Suprapubic skin (tissue), 4 donors: Measurements from ENCODE around the gene PARK7. TPM values are rescaled to one million over a fixed set of nuclear protein-coding genes. Genes with fewer than 3 reads are reported as not detected.

ENCODE experiments used
- DNase-seq, 2 donors: peaks; one replicate each; pipeline ENCODE4 v3.0.0-alpha.2; 2019; ENCODE audit warnings: low spot score in 2 of 2
- H3K27ac ChIP-seq: fragments of 200-600 bp; sonication (generic); one replicate; pipeline ENCODE4 v1.5.1; 2019
- H3K27me3 ChIP-seq: fragments of 200-600 bp; sonication (generic); one replicate; pipeline ENCODE4 v1.5.1; 2019
- H3K36me3 ChIP-seq: fragments of 200-600 bp; sonication (generic); one replicate; pipeline ENCODE4 v1.5.1; 2019
- H3K4me1 ChIP-seq: fragments of 200-600 bp; sonication (generic); one replicate; pipeline ENCODE4 v1.5.1; 2019
- H3K4me3 ChIP-seq: fragments of 200-600 bp; sonication (generic); one replicate; pipeline ENCODE4 v1.5.1; 2019; ENCODE audit warnings: mild to moderate bottlenecking
- H3K9me3 ChIP-seq: fragments of 200-600 bp; sonication (generic); one replicate; pipeline ENCODE4 v1.5.1; 2019
- CTCF ChIP-seq, 2 donors: fragments of 200-600 bp in 1 of 2; fragments of 450-650 bp in 1 of 2; sonication (generic) in 1 of 2; IDR thresholded peaks; one replicate each; pipeline ENCODE4 v1.5.1; 2016 to 2019; ENCODE audit warnings: antibody characterized with exemption in 2 of 2, mild to moderate bottlenecking in 1 of 2, moderate library complexity in 1 of 2
- EP300 ChIP-seq: sonication (generic); formaldehyde crosslinking; IDR thresholded peaks from one replicate; pipeline ENCODE4 v1.6.1; 2017; ENCODE audit warnings: antibody characterized with exemption
- POLR2A ChIP-seq, 2 donors: fragments of 450-650 bp; IDR thresholded peaks; one replicate each; pipeline ENCODE4 v1.6.1; 2017; ENCODE audit warnings: antibody characterized with exemption in 2 of 2, mild to moderate bottlenecking in 2 of 2, moderate library complexity in 2 of 2
- POLR2AphosphoS5 ChIP-seq, 3 donors: sonication (generic); formaldehyde crosslinking; IDR thresholded peaks; one replicate each; pipeline ENCODE4 v1.6.1; 2017; ENCODE audit warnings: antibody characterized with exemption in 3 of 3
- WGBS: methylation state at CpG from one replicate; pipeline ENCODE4 v1.1.5; 2018; 5-methylcytosine and 5-hydroxymethylcytosine counted together
- total RNA-seq, 4 donors: library from RNA; depleted of rRNA; stranded (reverse); fragments of >200 nt; gene quantifications; one replicate each; pipeline ENCODE4 v1.1.0, GENCODE V29; 2016

Gene PARK7
- total RNA-seq, 4 donors from 2014 or later: 74.0 to 94.1 (median 85.2) TPM

DNA sequence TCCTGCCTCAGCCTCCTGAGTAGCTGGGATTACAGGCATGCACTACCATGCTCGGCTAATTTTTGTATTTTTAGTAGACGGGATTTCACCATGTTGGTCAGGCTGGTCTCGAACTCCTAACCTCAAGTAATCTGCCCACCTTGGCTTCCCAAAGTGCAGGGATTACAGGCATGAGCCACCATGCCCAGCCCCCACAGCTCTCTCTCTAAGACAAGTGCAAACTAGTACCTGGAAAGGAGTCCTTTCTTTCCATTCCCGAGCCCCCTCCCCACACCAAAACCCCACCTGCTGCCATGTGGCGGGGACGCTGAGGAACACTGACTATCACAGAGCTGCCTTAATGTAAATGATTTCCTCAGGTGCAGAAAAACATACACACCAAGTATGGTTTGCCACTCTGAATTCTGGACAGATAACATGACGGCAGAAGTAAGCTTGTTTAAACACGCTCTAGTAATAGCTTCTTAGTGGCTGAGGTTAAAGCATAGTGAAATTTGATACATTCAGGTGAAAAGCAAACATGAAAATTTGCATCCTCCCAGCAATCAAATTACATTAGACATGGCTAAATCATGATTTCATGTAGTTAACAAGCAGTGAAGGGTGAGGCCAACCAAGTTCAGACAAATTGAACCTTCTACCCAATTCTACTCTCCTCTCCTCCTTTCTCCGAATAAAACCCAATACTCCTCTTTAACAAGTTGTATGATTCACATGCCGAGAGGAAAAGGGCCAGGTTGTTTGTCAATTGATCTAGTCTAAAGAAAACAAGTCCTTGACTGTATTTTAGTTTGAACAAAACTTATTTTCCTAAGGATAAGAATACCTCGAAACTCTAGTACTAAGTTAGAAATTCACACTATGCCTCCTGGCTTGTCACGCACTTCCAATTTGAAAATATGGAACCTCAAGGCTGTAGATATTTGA is 44.8 kb downstream of the PARK7 start:
- H3K27ac ChIP-seq: peak overlapping the region; percentile 95
- peaks cover 51% of the 10 kb centered on the region for H3K4me1 ChIP-seq
- no peaks in the 10 kb centered on the region for H3K27me3 ChIP-seq
- TF ChIP-seq POLR2AphosphoS5 (IDR thresholded peaks at IDR 0.05) (no peak), EP300 (no peak), POLR2A (IDR thresholded peaks at IDR 0.05) (no peak), CTCF (IDR thresholded peaks at IDR 0.05) (no peak)
- no peak for DNase-seq
- H3K9me3 ChIP-seq: no peaks in the 10 kb centered on the region
- peaks cover 8% of the 10 kb centered on the region for H3K36me3 ChIP-seq
- H3K4me3 ChIP-seq: no peak overlapping the region
- WGBS: 58% methylated on average over 12 of the region's 12 CpGs

GRCh38 chr1:8009043-8010002 is 47.8 kb downstream of the PARK7 start:
- TF ChIP-seq POLR2A (IDR thresholded peaks at IDR 0.05) (no peak), POLR2AphosphoS5 (IDR thresholded peaks at IDR 0.05) (no peak), CTCF (IDR thresholded peaks at IDR 0.05) (no peak), EP300 (no peak)
- Histone ChIP-seq H3K4me3 (no peak overlapping the region), H3K36me3 (peaks cover 37% of the 10 kb centered on the region), H3K9me3 (no peaks in the 10 kb centered on the region), H3K27me3 (no peaks in the 10 kb centered on the region), H3K27ac (no peak overlapping the region), H3K4me1 (peaks cover 53% of the 10 kb centered on the region)
- WGBS: 91% methylated on average over 18 of the region's 18 CpGs
- no peak for DNase-seq

GRCh38 chr1:8010080-8010664 is 48.7 kb downstream of the PARK7 start:
- H3K4me3 ChIP-seq: no peak overlapping the region
- H3K27ac ChIP-seq: no peak overlapping the region
- peaks cover 56% of the 10 kb centered on the region for H3K4me1 ChIP-seq
- H3K9me3 ChIP-seq: no peaks in the 10 kb centered on the region
- TF ChIP-seq EP300: no peak
- no peak for DNase-seq
- 86% methylated on average over 8 of the region's 8 CpGs for WGBS
- no peaks in the 10 kb centered on the region for H3K27me3 ChIP-seq
- H3K36me3 ChIP-seq: peaks cover 42% of the 10 kb centered on the region

DNA sequence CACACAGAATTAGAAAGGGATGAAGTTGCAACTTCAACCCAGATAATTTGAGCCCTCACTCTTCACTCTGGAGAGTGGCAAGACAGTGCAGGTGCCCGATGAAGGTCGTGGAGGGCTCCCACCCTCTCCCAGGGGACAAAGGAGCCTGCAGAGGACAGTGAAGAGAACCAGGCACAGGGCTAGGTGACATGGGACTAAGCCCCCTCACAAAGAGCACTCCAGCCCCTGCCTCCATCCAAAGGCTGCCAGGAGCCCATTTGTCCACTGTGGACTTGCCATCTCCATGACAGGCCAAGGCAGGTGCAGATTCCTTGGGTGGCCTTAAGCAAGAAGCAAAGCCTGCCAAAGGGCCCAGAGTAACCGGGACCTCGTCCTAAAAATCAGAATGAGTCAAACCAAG is 49.5 kb downstream of the PARK7 start:
- WGBS: 67% methylated on average over 4 of the region's 4 CpGs
- Histone ChIP-seq H3K4me1 (peaks cover 56% of the 10 kb centered on the region), H3K27ac (no peak overlapping the region), H3K4me3 (no peak overlapping the region), H3K36me3 (peaks cover 42% of the 10 kb centered on the region), H3K27me3 (no peaks in the 10 kb centered on the region), H3K9me3 (no peaks in the 10 kb centered on the region)
- DNase-seq: no peak
- TF ChIP-seq EP300 (no peak), POLR2AphosphoS5 (IDR thresholded peaks at IDR 0.05) (no peak), CTCF (IDR thresholded peaks at IDR 0.05) (no peak), POLR2A (IDR thresholded peaks at IDR 0.05) (no peak)

DNA sequence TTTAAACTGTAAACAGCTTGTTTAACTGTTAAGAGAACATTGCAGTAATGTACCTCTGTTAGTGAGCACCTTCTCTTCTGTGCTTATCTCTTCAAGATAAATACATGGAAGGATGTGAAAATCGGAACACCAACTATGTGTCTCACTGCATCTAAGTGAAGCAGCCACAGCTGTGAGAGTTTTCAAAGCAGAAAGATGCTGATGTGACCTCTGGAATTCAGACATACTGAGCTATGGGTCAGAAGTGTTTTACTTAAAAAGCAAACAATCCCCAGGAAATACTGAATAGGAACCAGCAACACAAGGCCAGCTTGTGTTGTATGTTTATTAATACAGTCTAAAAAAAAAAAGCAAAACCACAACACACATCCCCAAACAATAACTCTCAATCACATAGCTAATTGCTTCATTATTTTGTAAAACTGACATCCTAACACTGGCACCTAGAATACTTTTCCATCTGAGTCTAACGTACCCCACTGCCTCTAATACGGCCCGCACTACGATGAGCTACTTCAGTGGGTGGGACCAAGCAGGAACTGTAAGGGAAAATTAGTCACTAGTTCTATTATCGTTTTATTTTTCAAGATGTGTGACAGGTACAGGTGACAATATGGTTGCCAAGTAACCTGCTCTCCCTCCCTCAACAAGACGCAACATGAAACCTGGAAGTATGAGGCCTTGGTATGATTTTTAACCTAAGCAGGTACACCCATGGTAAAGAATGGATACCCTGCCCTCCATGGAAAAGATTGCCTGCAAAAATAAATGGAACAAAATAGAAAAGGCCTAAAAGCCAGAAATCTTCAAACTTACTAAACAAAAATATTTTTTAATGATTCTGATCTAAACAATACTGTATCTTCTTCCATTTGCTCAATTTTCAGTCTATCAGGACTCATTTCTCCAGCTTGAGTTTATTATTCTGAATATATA is 50.7 kb downstream of the PARK7 start:
- peak overlapping the region; percentile 11 for H3K27ac ChIP-seq
- no peak for DNase-seq
- H3K4me3 ChIP-seq: no peak overlapping the region
- TF ChIP-seq POLR2A (IDR thresholded peaks at IDR 0.05): no peak
- no peak for TF ChIP-seq EP300
- TF ChIP-seq CTCF (IDR thresholded peaks at IDR 0.05): no peak
- TF ChIP-seq POLR2AphosphoS5 (IDR thresholded peaks at IDR 0.05): no peak
- H3K27me3 ChIP-seq: no peaks in the 10 kb centered on the region
- peaks cover 60% of the 10 kb centered on the region for H3K4me1 ChIP-seq
- WGBS: 64% methylated on average over 7 of the region's 7 CpGs
- no peaks in the 10 kb centered on the region for H3K9me3 ChIP-seq
- peaks cover 42% of the 10 kb centered on the region for H3K36me3 ChIP-seq
